Pancreas (tissue), 10 donors: ENCODE results near the gene APH1B. TPM values are rescaled to one million over a fixed set of nuclear protein-coding genes. Genes with fewer than 3 reads are reported as not detected.

ENCODE experiments used
- ATAC-seq, 4 donors: fragments of 200-7000 bp; cut with Tn5 transposase; one replicate each; pipeline versions ENCODE4 v1.8.0 to v1.9.1; 2020; ENCODE audit warnings: mild to moderate bottlenecking in 4 of 4, moderate library complexity in 4 of 4
- DNase-seq, 6 donors: peaks; one replicate each; pipeline ENCODE4 v3.0.0-alpha.2; 2020
- FAIRE-seq: peaks from 2 replicates; lab custom pipeline; 2012; peaks lifted over from hg19 to GRCh38; lab: Jason Lieb, UNC
- H3K27ac ChIP-seq, 4 donors: fragments of 200-600 bp; sonication (generic); 1 replicate in 3 of 4; 2 replicates in 1 of 4; pipeline versions ENCODE4 v1.5.0 to v1.8.0; 2020
- H3K27me3 ChIP-seq, 4 donors: fragments of 200-600 bp; one replicate each; pipeline ENCODE4 v1.8.0; 2021
- H3K36me3 ChIP-seq, 3 donors: fragments of 200-600 bp; sonication (generic) in 1 of 3; one replicate each; pipeline versions ENCODE4 v1.5.0 to v1.8.0; 2020 to 2021
- H3K4me1 ChIP-seq, 3 donors: fragments of 200-600 bp; one replicate each; pipeline ENCODE4 v1.8.0; 2021
- H3K4me3 ChIP-seq, 4 donors: fragments of 200-600 bp; sonication (generic) in 2 of 4; one replicate each; pipeline versions ENCODE4 v1.5.0 to v1.8.0; 2020 to 2021
- H3K9me3 ChIP-seq, 4 donors: fragments of 200-600 bp; one replicate each; pipeline ENCODE4 v1.8.0; 2021
- WGBS, 2 donors: extraction: QIAGEN DNeasy Blood & Tissue Kit; methylation state at CpG; one replicate each; pipeline ENCODE4 v1.1.7; 2013; 5-methylcytosine and 5-hydroxymethylcytosine counted together
- intact Hi-C, 3 donors: fragments of 100-400 bp; cut with DNase I; formaldehyde crosslinking; loops; one replicate each; pipeline versions ENCODE4 v1.11.1 to v1.14.2; 2022
- polyA plus RNA-seq, 2 donors: library from polyadenylated mRNA; stranded (reverse); fragments of 200-250 nt; gene quantifications; one replicate each; pipeline ENCODE4 v1.2.3, GENCODE V29; 2013
- total RNA-seq, 6 donors: library from RNA; stranded (reverse); fragmentation: NEBNext Ultra II Directional in 4 of 6; extraction: Animal tissue kit (Norgen Biotek cat#: 25700) in 4 of 6; gene quantifications; one replicate each; pipeline versions ENCODE4 v1.2.1 to v1.2.4, GENCODE V29; 2021 to 2023
- TF ChIP-seq, protein P1 (sequence below), 4 donors: fragments of 200-600 bp; sonication (generic) in 3 of 4; IDR thresholded peaks; one replicate each; pipeline versions ENCODE4 v1.5.0 to v1.8.0; 2021; ENCODE audit warnings: antibody characterized with exemption in 4 of 4
- donor health status: healthy with polysubstance abuse.
- donor health status: DM: no; HTN: no; CAD: no; lungs with moderate emphysema.
- donor health status: DM: no; HTN: no; CAD: no.
- donor health status: control.
- donor health status: control.
- donor health status: Bipolar disorder and iron deficiency.
- donor health status: DM: yes; HTN: yes; CAD: no.
- donor health status: DM: no; HTN: no; CAD: no.
- donor health status: DM: no; HTN: no; CAD: no.
- donor health status: DM: yes; HTN: yes; CAD: no.

The APH1B gene
- total and polyA plus RNA-seq, 8 donors = 3.1 to 11.7 (median 5.8) TPM

DNA sequence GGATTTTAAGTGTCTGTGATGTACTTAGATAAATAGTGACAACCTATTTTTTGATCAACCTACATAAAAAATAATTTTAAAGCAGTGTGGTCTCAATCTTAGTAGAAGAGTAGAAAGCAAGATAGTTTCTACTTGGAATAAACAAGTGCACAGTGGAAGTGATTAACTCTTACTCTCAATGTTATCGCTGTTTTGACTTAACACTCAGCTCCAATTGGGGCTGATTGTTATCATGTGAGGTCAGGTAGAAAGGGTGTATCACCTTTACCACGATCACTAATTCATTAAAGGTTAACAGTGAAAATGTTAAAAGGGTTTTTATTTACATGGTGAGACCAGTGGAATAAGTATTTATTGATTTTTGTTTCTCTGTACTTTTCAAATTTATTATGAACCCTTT, 22.4 kb upstream of the APH1B start:
- Histone ChIP-seq H3K4me3 (no peak overlapping the region), H3K27me3 (no peaks in the 10 kb centered on the region), H3K36me3 (no peaks in the 10 kb centered on the region), H3K27ac (no peak overlapping the region), H3K9me3 (no peaks in the 10 kb centered on the region), H3K4me1 (no peaks in the 10 kb centered on the region)
- intact Hi-C loops = loop anchor here in 1 of 3 donors (10.0 kb wide), 1 partner anchor 120 kb away; no protein-coding TSS in a partner anchor
- DNase-seq (no peak), ATAC-seq (no peak), FAIRE-seq (peak; percentile 13)
- TF ChIP-seq, protein P1, sequence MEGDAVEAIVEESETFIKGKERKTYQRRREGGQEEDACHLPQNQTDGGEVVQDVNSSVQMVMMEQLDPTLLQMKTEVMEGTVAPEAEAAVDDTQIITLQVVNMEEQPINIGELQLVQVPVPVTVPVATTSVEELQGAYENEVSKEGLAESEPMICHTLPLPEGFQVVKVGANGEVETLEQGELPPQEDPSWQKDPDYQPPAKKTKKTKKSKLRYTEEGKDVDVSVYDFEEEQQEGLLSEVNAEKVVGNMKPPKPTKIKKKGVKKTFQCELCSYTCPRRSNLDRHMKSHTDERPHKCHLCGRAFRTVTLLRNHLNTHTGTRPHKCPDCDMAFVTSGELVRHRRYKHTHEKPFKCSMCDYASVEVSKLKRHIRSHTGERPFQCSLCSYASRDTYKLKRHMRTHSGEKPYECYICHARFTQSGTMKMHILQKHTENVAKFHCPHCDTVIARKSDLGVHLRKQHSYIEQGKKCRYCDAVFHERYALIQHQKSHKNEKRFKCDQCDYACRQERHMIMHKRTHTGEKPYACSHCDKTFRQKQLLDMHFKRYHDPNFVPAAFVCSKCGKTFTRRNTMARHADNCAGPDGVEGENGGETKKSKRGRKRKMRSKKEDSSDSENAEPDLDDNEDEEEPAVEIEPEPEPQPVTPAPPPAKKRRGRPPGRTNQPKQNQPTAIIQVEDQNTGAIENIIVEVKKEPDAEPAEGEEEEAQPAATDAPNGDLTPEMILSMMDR (IDR thresholded peaks at IDR 0.05) = no peak
- WGBS, 2 donors = 35 to 49% methylated on average over 2 of the region's 2 CpGs

DNA sequence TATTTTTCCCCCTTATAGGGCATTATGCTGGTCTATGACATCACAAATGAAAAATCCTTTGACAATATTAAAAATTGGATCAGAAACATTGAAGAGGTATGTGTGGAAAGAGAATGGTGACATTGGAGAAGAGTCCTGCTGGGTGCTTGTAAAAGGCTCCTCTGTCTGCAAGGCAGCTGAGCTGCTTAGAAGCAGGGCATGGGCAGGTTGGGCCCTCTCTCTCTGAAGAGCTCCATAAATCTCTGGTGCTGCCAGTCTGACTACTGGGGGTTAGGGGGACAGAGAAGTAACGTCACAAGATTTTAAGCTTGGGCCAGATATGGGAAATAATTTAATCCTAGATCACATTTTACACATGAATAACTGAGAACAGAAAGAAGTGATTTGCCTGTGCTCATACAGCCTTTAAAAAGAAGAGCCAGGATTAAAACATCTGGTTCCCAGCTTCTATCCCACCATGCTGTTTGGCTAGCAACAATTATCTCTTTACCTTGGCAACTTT, 21.9 kb upstream of the APH1B start:
- H3K4me3 ChIP-seq = no peak overlapping the region
- WGBS, 2 donors = 69 to 77% methylated on average over 1 of the region's 1 CpG
- no peaks in the 10 kb centered on the region for H3K36me3 ChIP-seq

DNA sequence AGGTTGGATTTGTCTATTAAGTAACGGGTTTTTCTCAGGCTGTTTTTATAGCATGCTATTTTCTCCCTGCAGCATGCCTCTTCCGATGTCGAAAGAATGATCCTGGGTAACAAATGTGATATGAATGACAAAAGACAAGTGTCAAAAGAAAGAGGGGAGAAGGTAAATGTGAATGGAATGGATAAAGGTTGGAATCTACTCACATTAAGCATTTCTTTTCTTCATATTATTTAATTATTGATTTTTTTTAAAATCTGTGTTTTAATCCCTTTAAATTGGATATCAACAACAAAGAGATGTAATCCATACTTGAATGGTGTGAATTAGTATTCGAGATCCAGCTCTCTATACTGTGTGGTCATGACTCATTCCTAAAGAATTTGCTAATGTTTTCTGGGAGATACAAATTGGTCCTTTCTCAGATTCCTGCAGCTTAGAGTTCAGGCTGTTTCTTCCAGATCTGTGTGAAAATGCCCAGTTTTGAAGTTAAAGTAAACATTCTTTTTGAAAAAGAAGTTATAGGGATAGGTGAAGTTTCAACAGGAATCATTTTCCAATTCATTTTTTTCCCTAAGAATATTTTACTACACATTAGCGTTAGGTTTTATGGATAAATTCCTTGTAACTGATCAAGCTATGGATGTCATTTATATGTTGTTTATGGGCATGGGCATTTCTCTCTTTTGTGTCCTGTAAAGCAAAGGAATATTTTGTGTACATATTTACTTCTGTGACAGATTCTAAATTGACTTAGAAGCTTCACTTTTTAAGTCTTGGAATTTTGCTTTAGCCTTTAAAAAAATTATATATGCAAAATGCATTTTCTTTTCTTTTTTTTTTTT, 20.8 kb upstream of the APH1B start:
- ATAC-seq (peak in 1 of 4 donors; percentile 46), FAIRE-seq (no peak), DNase-seq (no peak)
- no peaks in the 10 kb centered on the region for H3K9me3 ChIP-seq
- no peak overlapping the region for H3K4me3 ChIP-seq
- no peaks in the 10 kb centered on the region for H3K27me3 ChIP-seq
- no peaks in the 10 kb centered on the region for H3K4me1 ChIP-seq
- no peak overlapping the region for H3K27ac ChIP-seq
- TF ChIP-seq, protein P1 (IDR thresholded peaks at IDR 0.05) = no peak
- WGBS, 2 donors = 63 to 77% methylated on average over 5 of the region's 5 CpGs
- intact Hi-C loops = loop anchor here in 1 of 3 donors (10.0 kb wide), 1 partner anchor 122 kb away; no protein-coding TSS in a partner anchor
- H3K36me3 ChIP-seq = no peaks in the 10 kb centered on the region

More for the DNA sequence above, 21.9 kb upstream of the APH1B start:
- Histone ChIP-seq H3K27me3 (no peaks in the 10 kb centered on the region), H3K9me3 (no peaks in the 10 kb centered on the region), H3K4me1 (no peaks in the 10 kb centered on the region), H3K27ac (no peak overlapping the region)
- ATAC-seq (no peak), DNase-seq (no peak), FAIRE-seq (no peak)
- intact Hi-C loops = loop anchor here in 1 of 3 donors (10.0 kb wide), 1 partner anchor 121 kb away; no protein-coding TSS in a partner anchor
- TF ChIP-seq, protein P1 (IDR thresholded peaks at IDR 0.05) = no peak

DNA sequence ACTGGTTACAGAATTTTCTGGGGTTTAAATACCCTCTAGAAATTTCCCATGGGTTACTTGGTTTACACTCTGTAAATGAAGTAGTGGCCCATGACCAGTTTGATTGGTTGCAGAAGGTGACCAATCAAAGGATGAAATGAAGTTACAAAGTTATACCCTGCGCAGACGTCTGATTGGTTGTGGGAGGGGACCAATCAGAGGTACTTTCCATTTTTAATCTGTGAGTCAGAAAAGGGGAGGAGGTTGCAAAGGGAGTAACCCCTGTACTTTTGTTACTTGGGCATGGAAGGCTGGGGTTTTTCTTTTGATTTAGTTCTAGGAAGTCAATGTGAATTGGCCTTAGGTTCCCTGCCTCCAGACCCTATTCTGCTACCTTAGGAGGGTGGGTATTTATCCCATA, 18.7 kb upstream of the APH1B start:
- TF ChIP-seq, protein P1 (IDR thresholded peaks at IDR 0.05) = no peak
- H3K27me3 ChIP-seq = no peaks in the 10 kb centered on the region
- H3K4me3 ChIP-seq = no peak overlapping the region
- H3K27ac ChIP-seq = no peak overlapping the region
- H3K36me3 ChIP-seq = no peaks in the 10 kb centered on the region
- no peaks in the 10 kb centered on the region for H3K9me3 ChIP-seq
- 95 to 98% methylated on average over 2 of the region's 2 CpGs for WGBS, 2 donors
- intact Hi-C loops = loop anchor here in 1 of 3 donors (10.0 kb wide), 1 partner anchor 124 kb away; no protein-coding TSS in a partner anchor
- ATAC-seq (no peak), FAIRE-seq (no peak), DNase-seq (no peak)
- H3K4me1 ChIP-seq = no peaks in the 10 kb centered on the region
